Adipose tissue (tissue), 3 donors: ENCODE data around the gene ZNF444. TPM values are rescaled to one million over a fixed set of nuclear protein-coding genes. Genes with fewer than 3 reads are reported as not detected.
"Not testable (repeated sequence)": the region's sequence is repeated elsewhere in the genome, so short reads cannot be mapped to it uniquely, and the experiment has no call there.

ENCODE experiments used
- H3K27ac ChIP-seq: one replicate; pipeline ENCODE4 v1.5.1; 2013; ENCODE audit warnings: low read depth, low read length
- WGBS, 3 donors: extraction: QIAGEN DNeasy Blood & Tissue Kit; methylation state at CpG; one replicate each; pipeline ENCODE4 v1.1.7; 2013; 5-methylcytosine and 5-hydroxymethylcytosine counted together
- polyA plus RNA-seq, 3 donors: library from polyadenylated mRNA; stranded (reverse); fragments of 200-250 nt; gene quantifications; one replicate each; pipeline ENCODE4 v1.2.3, GENCODE V29; 2013
- donor health status: healthy with polysubstance abuse.
- donor health status: Bipolar disorder and iron deficiency.
- donor health status: healthy.

The ZNF444 gene
- polyA plus RNA-seq = 10 to 100 TPM; 13.7 to 32.2 (median 14.9) TPM

DNA sequence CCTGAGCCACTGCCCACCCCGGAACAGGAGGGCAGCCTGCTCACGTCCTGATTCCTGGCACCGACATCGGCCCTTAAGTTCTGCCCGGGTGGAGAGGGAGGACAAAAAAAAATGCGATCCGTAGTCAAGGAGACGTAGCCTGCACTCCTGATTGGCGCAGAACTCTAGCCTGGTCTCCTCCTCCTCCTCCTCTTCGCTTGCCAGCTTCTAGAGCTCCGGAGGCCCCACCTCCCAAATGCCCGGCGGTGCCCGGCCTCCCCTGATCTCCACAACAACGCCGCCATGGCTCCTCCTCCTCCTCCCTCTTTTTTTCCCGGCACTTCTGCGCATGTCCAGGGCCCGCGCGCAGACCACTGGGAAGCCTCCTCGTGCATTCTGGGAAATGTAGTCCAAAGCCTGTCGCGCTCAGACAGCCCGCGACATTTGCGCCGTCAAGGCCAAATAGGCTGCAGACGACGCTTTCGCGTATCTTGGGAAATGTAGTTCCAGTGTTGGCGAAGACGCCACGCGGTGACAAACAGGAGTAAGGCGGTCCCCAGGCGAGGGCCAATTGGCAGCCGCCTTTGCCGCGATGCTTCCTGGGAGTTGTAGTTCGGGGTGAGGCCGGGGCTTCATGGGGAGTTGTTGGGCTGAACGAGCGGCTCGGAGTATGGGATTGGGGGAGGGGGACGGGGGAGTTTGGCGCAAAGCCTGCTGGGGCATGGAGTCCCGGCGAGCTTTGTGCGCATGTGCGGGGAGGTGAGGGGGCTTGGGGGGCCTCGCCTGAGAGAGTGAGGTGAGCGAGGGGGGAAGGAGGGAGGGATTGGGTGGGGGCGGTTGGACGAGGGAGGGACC is at the start of gene ZNF444:
Gene ZNF444 (plus strand): TSS at position 705 of the 834 bp plus-strand sequence. CDS start 5,625 bp downstream, outside the sequence.
- WGBS, 3 donors = 1% methylated on average over 54 to 55 of the region's 56 CpGs
- no peak within 1 kb of the TSS for H3K27ac ChIP-seq

DNA sequence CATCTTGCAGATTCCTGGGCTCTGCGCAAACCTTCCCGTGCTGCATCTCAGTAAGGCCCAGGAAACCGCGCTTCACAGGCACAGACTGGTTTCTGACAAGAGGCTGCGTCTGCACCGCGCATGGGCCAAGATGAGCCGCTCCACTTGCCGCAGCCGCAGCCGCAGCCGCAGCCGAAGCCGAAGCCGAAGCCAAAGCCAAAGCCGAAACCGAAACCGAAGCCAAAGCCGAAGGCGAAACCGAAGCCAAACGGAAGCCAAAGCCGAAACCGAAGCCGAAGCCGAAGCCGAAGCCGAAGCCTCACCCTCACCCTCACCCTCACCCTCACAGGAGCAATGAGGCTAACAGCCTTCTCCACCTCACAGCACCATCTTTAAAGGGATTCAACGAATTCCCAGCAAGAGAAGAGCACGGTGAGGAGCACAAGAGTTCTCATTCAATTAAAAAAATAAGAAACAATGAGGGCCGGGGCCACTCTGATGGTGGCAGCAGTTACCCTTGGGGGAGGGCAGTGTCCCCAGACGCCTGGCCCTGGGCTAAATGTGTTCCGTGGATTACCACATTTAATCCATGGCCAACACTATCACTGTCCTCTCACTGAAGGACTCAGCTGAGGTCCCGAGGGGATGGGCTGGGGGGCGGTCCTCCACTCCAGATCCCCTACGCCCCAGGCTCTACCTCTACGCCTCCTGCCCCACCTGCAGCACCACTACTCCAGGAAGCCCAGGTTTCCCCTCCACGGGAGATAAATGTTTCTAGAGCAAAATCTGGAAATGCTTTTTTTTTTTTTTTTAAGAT is 49.1 kb upstream of the ZNF444 start:
- WGBS, 3 donors = 83 to 91% (median 84%) methylated on average over 38 of the region's 38 CpGs
- H3K27ac ChIP-seq = no peak overlapping the region

DNA sequence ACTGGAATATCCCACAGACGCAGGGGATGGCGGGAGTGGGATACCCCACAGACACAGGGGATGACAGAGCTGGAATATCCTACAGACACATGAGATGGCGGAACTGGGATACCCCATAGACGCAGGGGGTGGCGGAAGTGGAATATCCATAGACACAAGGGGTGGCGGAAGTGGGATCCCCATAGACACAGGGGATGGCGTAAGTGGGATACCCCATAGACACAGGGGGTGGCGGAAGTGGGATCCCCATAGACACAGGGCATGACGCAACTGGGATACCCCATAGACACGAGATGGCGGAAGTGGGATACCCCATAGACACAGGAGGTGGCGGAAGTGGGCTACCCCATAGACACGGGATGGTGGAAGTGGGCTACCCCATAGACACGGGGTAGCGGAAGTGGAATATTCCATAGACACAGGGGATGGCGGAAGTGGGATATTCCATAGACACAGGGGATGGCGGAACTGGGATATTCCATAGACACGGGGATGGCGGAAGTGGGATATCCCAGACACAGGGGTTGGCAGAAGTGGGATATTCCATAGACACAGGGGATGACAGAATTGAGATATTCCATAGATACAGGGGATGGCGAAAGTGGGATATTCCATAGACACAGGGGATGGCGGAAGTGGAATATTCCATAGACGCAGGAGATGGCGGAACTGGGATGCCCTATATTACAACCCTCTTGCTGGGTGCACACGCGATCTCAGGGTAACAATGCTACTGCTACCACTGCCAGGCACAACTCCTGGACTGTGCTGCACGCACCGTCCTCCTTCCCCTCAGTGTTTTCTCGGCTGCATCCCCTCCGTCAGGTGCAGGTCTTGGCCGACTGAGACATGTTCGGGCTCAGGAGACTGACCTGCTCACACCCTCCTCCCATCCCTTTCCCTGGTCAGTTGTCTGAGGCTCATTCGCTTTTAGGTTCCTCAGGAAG is 48.1 kb upstream of the ZNF444 start:
- no peak overlapping the region for H3K27ac ChIP-seq
- WGBS, 3 donors = 97 to 99% (median 97%) methylated on average over 32 of the region's 32 CpGs

DNA sequence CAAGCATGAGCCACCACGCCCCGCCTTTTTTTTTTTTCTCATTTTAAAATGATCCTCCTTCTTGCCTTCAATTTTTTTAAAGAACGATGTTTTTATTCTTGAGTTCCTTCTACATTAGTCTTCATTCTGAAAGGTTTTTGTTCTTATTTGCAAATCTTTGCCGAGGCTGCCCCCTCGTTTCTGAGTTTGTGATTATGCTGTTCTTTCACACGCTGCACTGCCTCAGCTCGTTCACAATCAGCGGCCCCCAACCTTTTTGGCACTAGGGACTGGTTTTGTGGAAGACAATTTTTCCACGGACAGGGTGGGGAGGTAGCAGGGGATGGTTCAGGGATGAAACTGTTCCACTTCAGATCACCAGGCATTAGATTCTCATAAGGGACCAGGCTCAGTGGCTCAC is 46.6 kb upstream of the ZNF444 start:
- 74 to 84% (median 83%) methylated on average over 9 of the region's 9 CpGs for WGBS, 3 donors
- no peak overlapping the region for H3K27ac ChIP-seq

DNA sequence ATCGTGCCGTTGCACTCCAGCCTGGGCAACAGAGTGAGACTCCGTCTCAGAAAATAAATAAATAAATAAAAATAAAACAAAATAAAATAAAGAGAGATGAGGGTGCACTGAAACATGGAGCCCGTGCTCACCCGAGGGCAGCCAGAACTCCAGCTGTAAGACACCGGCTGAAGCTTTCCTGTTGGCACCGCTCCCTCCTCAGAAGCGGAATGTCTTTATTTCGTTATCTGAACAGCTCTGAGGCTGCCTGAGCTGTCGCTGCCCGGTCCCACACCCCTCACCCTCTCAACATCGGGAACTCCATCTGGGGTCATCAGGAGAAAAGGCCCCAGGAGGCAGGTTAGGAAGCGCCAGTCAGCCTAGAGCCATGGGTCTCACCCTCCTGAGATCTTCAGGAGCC is 44.4 kb upstream of the ZNF444 start:
- H3K27ac ChIP-seq = no peak overlapping the region
- 72 to 84% (median 78%) methylated on average over 13 of the region's 13 CpGs for WGBS, 3 donors

DNA sequence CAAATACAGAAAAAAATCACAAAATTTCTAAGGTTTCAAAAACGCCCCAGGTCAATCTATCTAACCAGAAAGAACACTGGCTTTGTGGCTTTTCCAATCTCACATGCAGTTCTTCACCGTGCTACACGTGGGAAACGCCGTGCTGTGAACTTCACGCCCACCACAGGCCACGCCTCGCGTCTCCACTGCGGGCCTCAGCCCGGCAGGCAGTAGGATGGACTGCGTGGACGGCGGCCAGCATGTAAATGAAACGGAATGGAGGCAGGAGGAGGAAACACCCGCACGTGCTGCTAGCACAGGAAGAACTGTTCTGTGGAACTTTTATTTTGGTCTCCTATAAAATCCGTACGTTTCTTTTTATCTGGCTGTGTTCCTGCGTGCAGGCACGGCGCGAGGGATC is 43.8 kb upstream of the ZNF444 start:
- no peak overlapping the region for H3K27ac ChIP-seq
- 72 to 87% (median 72%) methylated on average over 23 of the region's 23 CpGs for WGBS, 3 donors

DNA sequence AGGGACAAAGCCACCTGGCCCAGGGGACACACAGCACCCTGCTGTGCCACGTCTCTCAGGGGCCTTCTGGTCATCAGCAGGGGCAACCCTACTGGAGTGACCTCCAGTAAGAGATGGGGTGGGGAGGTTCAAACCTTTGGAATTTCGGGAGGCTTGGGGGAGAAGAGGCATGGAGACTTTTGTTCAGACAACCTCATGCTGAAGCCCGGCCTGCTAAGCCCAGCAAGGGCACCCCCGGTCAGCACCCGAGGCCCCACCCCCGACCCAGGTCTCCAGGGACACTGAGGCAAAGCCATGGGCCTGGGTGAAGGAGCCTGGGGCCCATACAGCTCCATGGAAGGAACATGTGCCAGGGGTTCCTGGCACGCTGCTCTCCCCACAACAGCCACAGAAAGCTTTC is 43.3 kb upstream of the ZNF444 start:
- H3K27ac ChIP-seq = no peak overlapping the region
- WGBS, 3 donors = 83 to 93% (median 87%) methylated on average over 7 of the region's 7 CpGs

DNA sequence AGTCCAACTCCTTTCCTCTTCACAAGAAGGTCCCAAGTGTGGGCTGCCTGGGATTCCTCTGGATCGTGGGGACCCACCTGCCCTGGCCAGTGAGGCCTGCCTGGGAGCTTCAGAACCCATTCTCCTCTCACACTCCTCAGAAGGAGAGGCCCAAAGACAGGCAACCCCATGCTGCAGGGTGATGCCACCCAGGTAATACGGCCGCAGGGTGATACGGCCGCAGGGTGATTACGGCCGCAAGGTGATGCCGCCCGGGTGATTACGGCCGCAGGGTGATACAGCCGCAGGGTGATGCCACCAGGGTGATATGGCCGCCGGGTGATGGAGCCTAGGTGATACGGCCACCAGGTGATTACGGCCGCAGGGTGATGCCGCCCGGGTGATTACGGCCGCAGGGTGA is 42.9 kb upstream of the ZNF444 start:
- H3K27ac ChIP-seq = not testable (repeated sequence)
- WGBS, 3 donors = 94 to 97% (median 96%) methylated on average over 20 to 21 of the region's 21 CpGs

DNA sequence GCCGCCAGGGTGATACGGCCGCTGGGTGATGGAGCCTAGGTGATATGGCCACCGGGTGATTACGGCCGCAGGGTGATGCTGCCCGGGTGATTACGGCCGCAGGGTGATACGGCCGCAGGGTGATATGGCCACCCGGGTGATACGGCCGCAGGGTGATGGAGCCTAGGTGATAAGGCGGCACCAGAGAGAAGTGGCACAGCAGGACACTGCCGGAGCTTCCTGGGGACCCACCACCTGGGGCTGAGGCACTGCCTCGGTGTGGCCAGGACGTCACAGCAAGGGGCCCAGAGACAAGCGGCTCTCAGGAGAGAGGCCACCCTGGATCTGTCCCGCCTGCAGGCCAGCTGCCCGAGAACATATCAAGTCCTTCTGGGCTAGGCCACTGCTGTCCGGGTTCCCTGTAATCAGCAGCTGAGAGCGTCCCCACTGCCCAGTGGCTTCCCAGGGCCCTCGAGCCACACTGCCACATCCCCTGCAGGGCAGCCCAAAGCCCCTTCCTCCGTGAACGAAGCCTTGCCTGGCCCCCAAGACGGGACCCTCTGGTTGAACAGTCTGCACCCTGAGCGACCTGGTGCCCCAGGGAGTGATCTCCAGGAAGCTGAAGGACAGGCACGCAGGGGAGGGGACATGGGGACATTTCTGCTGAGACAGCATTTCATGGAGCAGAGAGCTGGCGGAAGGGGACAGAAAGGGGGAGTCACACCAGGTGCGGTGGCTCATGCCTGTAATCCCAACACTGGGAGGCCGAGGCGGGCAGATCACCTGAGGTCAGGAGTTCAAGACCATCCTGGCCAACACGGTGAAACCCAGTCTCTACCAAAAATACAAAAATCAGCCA is 42.1 kb upstream of the ZNF444 start:
- WGBS, 3 donors = 92 to 96% (median 96%) methylated on average over 28 to 34 of the region's 34 CpGs
- H3K27ac ChIP-seq = no peak overlapping the region

DNA sequence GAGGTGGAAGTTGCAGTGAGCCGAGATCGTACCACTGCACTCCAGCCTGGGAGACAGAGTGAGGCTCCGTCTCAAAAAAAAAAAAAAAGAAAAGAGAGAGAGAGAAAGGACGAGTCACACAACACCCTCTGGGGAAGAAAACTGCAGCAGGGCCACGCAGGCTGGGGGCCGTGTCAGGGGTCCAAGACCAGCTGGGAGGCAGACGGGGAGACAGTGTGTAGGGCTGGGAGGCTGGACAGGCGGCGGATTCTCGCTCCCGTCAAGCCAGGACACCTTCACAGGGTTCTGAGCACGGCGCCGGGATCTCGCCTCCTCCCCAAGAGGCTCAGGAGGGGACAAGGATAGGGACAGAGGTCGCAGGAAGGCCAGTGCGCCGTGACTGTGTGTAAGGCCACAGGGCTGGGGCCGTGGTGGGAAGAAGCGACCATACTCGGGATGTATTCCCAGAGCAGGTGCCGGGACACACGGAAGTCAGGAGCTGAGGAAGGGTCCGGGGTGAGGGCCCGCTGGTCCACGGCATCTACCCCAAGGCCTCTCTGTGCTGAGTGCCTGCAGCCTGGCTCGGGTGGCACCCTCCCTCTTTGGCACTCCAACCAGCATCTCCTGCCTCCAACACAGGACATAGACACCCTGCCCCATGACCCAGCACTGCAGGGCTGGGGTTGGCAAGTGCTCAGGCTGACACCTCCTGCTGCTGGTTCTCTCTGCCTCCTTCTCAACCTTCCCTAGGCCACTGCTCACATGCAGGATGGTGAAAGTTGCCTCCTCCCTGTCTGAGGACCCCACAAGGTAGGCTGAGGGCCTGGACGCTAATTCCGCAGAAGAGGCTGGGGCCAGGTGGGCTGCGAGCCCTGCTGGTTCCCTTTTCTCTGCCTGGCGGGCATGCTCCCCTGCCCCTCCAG is 41.2 kb upstream of the ZNF444 start:
- WGBS, 3 donors = 92 to 94% (median 94%) methylated on average over 21 to 28 of the region's 31 CpGs
- no peak overlapping the region for H3K27ac ChIP-seq

DNA sequence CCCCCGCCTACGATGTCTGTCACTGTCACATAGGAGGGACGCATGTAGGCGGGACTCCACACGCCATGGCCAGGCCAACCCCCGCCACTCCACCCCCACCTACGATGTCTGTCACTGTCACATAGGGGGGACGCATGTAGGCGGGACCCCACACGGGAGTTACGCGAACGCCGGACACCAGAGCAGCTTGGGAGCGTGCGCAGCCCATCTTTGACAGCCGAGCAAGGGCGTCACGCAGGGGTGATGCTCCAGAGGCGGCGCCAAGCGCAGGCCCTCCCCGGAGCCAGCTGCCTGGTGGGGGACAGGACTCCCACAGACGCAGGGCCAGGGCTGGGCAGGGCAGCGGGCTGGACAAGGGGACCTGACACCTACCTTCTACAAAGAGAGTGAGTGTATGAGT is 40.0 kb upstream of the ZNF444 start:
- H3K27ac ChIP-seq = no peak overlapping the region
- WGBS, 3 donors = 86 to 87% (median 87%) methylated on average over 25 of the region's 25 CpGs

DNA sequence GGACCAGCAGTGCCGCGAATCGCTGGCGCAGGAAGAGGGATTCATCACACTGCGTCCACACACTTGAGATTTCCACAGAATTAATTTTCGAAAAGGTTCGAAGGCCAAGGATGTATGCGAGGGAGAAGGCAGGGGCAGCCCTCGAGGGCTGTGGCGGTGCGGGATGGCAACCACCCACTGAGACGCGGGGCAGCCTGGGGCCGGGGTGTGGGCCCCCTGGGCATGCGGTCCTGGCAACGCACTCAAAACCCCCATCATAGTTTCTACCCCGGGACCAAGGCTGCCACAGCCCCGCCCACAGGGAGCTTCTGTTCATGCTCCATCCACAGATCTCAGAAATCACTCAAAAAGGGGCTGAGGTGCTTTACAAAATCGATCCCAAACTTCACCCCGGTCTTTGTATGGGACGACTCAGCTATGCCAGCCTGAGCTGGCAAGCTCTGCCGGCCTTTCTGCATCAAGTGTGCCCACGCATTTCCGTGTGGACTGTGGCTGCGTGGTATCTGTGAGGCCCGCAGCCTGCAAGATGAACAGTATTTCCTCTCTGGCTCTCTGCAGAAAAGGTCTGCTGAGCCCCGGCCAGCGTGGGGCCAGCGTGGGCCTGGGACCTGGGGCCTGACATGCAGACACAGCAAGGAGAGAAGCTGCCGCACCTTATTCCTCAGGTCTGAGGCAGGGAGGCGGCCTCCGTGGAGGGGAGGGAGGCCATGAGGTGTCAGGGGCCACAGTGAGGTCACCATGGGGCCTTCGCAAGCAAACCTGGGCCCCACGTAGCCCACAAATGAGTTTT is 39.1 kb upstream of the ZNF444 start:
- 81 to 90% (median 83%) methylated on average over 34 of the region's 34 CpGs for WGBS, 3 donors
- H3K27ac ChIP-seq = no peak overlapping the region

DNA sequence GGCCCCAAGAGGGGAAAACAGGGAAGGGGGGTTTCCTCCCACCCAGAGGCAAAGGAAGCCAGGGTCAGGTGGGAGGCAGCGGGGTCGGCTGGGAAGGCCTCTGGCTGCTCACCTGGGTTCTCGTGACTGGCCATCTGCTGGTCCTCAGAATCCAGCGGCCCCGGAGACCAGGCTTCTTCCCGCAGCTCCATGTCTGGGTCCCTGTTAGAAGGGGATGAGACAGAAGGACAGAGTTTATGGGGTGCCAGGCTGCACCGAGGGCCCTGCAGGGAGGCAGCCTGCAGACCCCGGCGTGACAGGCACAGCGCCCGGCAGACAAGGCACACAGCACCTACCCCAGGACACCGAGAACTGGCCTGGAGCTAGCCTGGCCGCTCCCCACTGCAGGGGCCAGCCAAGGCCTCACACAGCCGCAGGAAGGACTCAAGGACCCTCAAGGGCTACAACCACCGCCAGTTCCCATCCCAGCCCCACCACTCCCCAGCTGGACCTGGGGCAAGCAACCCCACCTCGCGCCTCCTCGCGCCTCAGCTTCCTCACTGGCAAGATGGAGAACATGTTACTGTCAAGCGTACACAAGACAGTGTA is 38.0 kb upstream of the ZNF444 start:
- WGBS, 3 donors = 72 to 79% (median 79%) methylated on average over 19 to 20 of the region's 20 CpGs
- H3K27ac ChIP-seq = no peak overlapping the region

DNA sequence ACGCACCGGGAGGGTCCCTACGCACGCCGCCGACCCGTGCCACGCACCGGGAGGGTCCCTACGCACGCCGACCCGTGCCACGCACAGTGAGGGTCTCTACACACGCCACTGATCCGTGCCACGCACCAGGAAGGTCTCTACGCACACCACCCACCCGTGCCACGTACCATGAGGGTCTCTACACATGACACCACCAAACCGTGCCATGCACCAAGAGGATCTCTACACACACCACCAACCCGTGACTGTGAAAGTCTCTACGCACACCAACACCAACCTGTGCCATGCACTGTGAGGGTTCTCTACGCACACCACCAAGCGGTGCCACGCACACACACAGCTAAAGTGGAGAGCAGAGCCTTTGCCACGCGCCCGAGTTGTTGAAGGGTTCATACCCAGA is 36.7 kb upstream of the ZNF444 start:
- no peak overlapping the region for H3K27ac ChIP-seq
- WGBS, 3 donors = 93 to 96% (median 95%) methylated on average over 22 to 29 of the region's 29 CpGs

DNA sequence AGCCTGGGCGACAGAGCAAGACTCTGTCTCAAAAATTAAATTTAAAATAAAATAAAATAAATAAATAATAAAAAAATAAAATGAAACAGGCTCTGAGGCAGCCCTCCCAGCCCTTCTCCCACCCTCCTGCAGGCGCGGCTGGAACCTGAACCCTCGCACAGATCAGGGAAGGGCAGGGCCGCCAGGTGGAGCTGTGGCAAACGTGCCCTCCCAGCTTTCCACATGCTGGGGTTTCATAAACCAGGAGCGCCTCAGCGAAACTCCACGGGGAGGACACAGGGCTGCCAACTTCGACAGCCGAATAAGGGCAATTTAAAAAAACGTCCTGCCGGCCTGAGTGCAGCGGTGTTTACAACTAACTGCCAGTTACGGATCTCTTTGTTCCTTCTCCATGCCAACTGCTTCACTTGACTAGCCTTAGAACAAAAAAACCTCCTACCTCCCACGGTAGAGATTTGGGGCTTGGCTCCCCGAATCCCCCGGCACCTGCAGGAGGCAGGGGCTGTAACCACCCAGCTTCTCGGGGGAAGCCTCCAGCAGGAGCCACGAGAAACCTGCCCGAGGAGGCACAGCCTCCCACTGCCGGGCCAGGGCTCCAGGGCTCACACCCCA is 35.9 kb upstream of the ZNF444 start:
- 15 to 19% (median 19%) methylated on average over 22 of the region's 22 CpGs for WGBS, 3 donors

More for the DNA sequence above, 35.9 kb upstream of the ZNF444 start:
- no peak overlapping the region for H3K27ac ChIP-seq
